WTC11 (cell line): ENCODE results near the gene LGALS8. TPM values are rescaled to one million over a fixed set of nuclear protein-coding genes. Genes with fewer than 3 reads are reported as not detected.

Experiments
- ATAC-seq: fragments of 200-7000 bp; cut with Tn5 transposase; 2 replicates; pipeline ENCODE4 v1.10.0; 2021; ENCODE audit warnings: mild to moderate bottlenecking, moderate library complexity
- CTCF ChIA-PET: fragments of 300-600 bp; sonication (Branson Sonifier 250); formaldehyde crosslinking; loops from one replicate; lab custom pipeline; 2021; ENCODE audit warnings: antibody characterized with exemption; lab: Charles Lee
- POLR2A ChIA-PET: fragments of 350-600 bp; sonication (Branson Sonifier 250); formaldehyde crosslinking; loops from one replicate; lab custom pipeline; 2021; ENCODE audit warnings: antibody characterized with exemption; lab: Charles Lee
- DNase-seq: peaks from one replicate; pipeline ENCODE4 v3.0.0; 2021; ENCODE audit warnings: low spot score
- H3K27ac Mint-ChIP-seq: 2 replicates; pipeline ENCODE4 v1.8.0; 2021; ENCODE audit warnings: mixed read lengths
- H3K27me3 Mint-ChIP-seq: 2 replicates; pipeline ENCODE4 v1.8.0; 2021; ENCODE audit warnings: low read depth, mild to moderate bottlenecking, moderate library complexity, mixed read lengths
- H3K36me3 Mint-ChIP-seq: 2 replicates; pipeline ENCODE4 v1.8.0; 2021; ENCODE audit warnings: mixed read lengths
- H3K4me1 Mint-ChIP-seq: 2 replicates; pipeline ENCODE4 v1.8.0; 2022; ENCODE audit warnings: mixed read lengths
- H3K4me3 Mint-ChIP-seq: 2 replicates; pipeline ENCODE4 v1.8.0; 2021; ENCODE audit warnings: mild to moderate bottlenecking, moderate library complexity, mixed read lengths
- H3K9me3 Mint-ChIP-seq: 2 replicates; pipeline ENCODE4 v1.8.0; 2021; ENCODE audit warnings: mixed read lengths
- ETV6 ChIP-seq: sonication (generic); formaldehyde crosslinking; IDR thresholded peaks from 2 replicates; pipeline ENCODE4 v1.8.1; 2022; ENCODE audit warnings: mild to moderate bottlenecking, missing genetic modification reagents
- GRHL2 ChIP-seq: fragments of 250-450 bp; sonication (Bioruptor Pico); IDR thresholded peaks from 2 replicates; pipeline ENCODE4 v1.8.0; 2022; ENCODE audit warnings: mild to moderate bottlenecking, moderate library complexity; ENCODE audit not compliant: insufficient replicate concordance, severe bottlenecking
- MXD4 ChIP-seq: fragments of 250-450 bp; sonication (Bioruptor Pico); IDR thresholded peaks from 2 replicates; pipeline ENCODE4 v1.8.0; 2021; ENCODE audit warnings: mild to moderate bottlenecking, moderate library complexity, borderline replicate concordance
- OVOL2 ChIP-seq: fragments of 250-450 bp; sonication (Bioruptor Pico); IDR thresholded peaks from 2 replicates; pipeline ENCODE4 v1.9.0; 2021; ENCODE audit warnings: mild to moderate bottlenecking, borderline replicate concordance
- ZNF232 ChIP-seq: sonication (generic); formaldehyde crosslinking; IDR thresholded peaks from 2 replicates; pipeline ENCODE4 v1.8.0; 2022; ENCODE audit warnings: mild to moderate bottlenecking, missing genetic modification reagents
- ZNF671 ChIP-seq: fragments of 250-450 bp; sonication (Bioruptor Pico); IDR thresholded peaks from 2 replicates; pipeline ENCODE4 v1.8.0; 2021; ENCODE audit warnings: mild to moderate bottlenecking
- total RNA-seq: library from RNA; stranded (reverse); gene quantifications from 3 replicates; pipeline ENCODE4 v1.2.3, GENCODE V29; 2021
- TF ChIP-seq, protein P1 (sequence below): sonication (generic); formaldehyde crosslinking; IDR thresholded peaks from 2 replicates; pipeline ENCODE4 v1.8.1; 2022; ENCODE audit warnings: mild to moderate bottlenecking, moderate library complexity, missing genetic modification reagents
- TF ChIP-seq, protein P2 (sequence below): sonication (generic); formaldehyde crosslinking; IDR thresholded peaks from 2 replicates; pipeline ENCODE4 v1.8.0; 2022; ENCODE audit warnings: mild to moderate bottlenecking, missing genetic modification reagents
- TF ChIP-seq, protein P3 (sequence below): sonication (generic); formaldehyde crosslinking; IDR thresholded peaks from 2 replicates; pipeline ENCODE4 v1.8.1; 2023; ENCODE audit warnings: mild to moderate bottlenecking, missing genetic modification reagents, moderate library complexity
- TF ChIP-seq, protein P4 (sequence below): sonication (generic); formaldehyde crosslinking; IDR thresholded peaks from 2 replicates; pipeline ENCODE4 v1.8.1; 2023; ENCODE audit warnings: mild to moderate bottlenecking, missing genetic modification reagents
- TF ChIP-seq, protein P5 (sequence below): sonication (generic); formaldehyde crosslinking; IDR thresholded peaks from 2 replicates; pipeline ENCODE4 v1.8.0; 2023; ENCODE audit warnings: missing genetic modification reagents, mild to moderate bottlenecking, borderline replicate concordance
- TF ChIP-seq, protein P6 (sequence below): sonication (generic); formaldehyde crosslinking; IDR thresholded peaks from 2 replicates; pipeline ENCODE4 v1.8.1; 2023; ENCODE audit warnings: mild to moderate bottlenecking, missing genetic modification reagents, borderline replicate concordance
- TF ChIP-seq, protein P7 (sequence below): sonication (generic); formaldehyde crosslinking; IDR thresholded peaks from 2 replicates; pipeline ENCODE4 v1.8.1; 2023; ENCODE audit warnings: mild to moderate bottlenecking, missing genetic modification reagents, moderate library complexity
- TF ChIP-seq, protein P8 (sequence below): sonication (generic); formaldehyde crosslinking; IDR thresholded peaks from 2 replicates; pipeline ENCODE4 v1.8.1; 2023; ENCODE audit warnings: mild to moderate bottlenecking, missing genetic modification reagents
- TF ChIP-seq, protein P9 (sequence below): sonication (generic); formaldehyde crosslinking; IDR thresholded peaks from 2 replicates; pipeline ENCODE4 v1.8.0; 2023; ENCODE audit warnings: missing genetic modification reagents

LGALS8 gene
- total RNA-seq, 1 experiment from 2014 or later, result 8.6 TPM

DNA sequence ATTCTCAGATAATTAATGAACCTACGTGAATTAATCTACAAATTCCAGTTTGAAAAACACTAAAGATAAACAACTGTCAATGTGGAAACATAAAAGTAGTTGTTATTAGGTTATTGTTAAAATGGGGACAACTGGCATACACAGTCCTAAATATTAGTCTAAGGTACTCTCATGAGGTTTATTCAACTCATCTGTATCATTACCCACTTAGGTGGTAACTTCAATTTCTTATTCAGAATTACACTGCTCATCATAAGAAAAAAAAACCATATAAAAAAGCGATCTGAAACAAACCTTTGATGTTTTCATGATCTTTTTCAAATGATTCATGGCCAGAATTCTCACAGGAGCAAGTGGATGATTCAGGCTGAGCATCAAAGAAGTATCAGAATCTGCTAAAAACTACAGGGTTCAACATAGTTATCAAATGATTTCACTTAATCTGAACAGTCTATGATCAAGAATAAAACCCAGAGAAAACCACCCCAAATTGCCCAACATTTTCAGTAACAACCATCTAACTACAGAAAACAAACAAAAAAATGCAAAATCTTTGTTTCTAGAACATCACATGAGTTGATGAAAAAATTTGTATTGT, 66.9 kb downstream of the LGALS8 start:
- Mint-ChIP-seq H3K4me1 (no peaks in the 10 kb centered on the region), H3K9me3 (no peaks in the 10 kb centered on the region), H3K27ac (no peak overlapping the region), H3K36me3 (peaks cover 59% of the 10 kb centered on the region), H3K4me3 (no peak overlapping the region), H3K27me3 (no peaks in the 10 kb centered on the region)
- ATAC-seq, result no peak
- TF ChIP-seq, protein P1, sequence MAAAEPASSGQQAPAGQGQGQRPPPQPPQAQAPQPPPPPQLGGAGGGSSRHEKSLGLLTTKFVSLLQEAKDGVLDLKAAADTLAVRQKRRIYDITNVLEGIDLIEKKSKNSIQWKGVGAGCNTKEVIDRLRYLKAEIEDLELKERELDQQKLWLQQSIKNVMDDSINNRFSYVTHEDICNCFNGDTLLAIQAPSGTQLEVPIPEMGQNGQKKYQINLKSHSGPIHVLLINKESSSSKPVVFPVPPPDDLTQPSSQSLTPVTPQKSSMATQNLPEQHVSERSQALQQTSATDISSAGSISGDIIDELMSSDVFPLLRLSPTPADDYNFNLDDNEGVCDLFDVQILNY (CRISPR knock-in tag), result no peak
- TF ChIP-seq, protein P2, sequence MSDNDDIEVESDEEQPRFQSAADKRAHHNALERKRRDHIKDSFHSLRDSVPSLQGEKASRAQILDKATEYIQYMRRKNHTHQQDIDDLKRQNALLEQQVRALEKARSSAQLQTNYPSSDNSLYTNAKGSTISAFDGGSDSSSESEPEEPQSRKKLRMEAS (CRISPR knock-in tag), result no peak
- TF ChIP-seq ZNF671 (CRISPR knock-in tag) (no peak), ZNF232 (CRISPR knock-in tag) (no peak), ETV6 (CRISPR knock-in tag) (no peak), GRHL2 (CRISPR knock-in tag) (no peak), OVOL2 (CRISPR knock-in tag) (no peak), MXD4 (CRISPR knock-in tag) (no peak)
- TF ChIP-seq, protein P3, sequence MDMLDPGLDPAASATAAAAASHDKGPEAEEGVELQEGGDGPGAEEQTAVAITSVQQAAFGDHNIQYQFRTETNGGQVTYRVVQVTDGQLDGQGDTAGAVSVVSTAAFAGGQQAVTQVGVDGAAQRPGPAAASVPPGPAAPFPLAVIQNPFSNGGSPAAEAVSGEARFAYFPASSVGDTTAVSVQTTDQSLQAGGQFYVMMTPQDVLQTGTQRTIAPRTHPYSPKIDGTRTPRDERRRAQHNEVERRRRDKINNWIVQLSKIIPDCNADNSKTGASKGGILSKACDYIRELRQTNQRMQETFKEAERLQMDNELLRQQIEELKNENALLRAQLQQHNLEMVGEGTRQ (CRISPR knock-in tag), result no peak
- TF ChIP-seq, protein P4, sequence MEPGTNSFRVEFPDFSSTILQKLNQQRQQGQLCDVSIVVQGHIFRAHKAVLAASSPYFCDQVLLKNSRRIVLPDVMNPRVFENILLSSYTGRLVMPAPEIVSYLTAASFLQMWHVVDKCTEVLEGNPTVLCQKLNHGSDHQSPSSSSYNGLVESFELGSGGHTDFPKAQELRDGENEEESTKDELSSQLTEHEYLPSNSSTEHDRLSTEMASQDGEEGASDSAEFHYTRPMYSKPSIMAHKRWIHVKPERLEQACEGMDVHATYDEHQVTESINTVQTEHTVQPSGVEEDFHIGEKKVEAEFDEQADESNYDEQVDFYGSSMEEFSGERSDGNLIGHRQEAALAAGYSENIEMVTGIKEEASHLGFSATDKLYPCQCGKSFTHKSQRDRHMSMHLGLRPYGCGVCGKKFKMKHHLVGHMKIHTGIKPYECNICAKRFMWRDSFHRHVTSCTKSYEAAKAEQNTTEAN (CRISPR knock-in tag), result no peak
- TF ChIP-seq, protein P5, sequence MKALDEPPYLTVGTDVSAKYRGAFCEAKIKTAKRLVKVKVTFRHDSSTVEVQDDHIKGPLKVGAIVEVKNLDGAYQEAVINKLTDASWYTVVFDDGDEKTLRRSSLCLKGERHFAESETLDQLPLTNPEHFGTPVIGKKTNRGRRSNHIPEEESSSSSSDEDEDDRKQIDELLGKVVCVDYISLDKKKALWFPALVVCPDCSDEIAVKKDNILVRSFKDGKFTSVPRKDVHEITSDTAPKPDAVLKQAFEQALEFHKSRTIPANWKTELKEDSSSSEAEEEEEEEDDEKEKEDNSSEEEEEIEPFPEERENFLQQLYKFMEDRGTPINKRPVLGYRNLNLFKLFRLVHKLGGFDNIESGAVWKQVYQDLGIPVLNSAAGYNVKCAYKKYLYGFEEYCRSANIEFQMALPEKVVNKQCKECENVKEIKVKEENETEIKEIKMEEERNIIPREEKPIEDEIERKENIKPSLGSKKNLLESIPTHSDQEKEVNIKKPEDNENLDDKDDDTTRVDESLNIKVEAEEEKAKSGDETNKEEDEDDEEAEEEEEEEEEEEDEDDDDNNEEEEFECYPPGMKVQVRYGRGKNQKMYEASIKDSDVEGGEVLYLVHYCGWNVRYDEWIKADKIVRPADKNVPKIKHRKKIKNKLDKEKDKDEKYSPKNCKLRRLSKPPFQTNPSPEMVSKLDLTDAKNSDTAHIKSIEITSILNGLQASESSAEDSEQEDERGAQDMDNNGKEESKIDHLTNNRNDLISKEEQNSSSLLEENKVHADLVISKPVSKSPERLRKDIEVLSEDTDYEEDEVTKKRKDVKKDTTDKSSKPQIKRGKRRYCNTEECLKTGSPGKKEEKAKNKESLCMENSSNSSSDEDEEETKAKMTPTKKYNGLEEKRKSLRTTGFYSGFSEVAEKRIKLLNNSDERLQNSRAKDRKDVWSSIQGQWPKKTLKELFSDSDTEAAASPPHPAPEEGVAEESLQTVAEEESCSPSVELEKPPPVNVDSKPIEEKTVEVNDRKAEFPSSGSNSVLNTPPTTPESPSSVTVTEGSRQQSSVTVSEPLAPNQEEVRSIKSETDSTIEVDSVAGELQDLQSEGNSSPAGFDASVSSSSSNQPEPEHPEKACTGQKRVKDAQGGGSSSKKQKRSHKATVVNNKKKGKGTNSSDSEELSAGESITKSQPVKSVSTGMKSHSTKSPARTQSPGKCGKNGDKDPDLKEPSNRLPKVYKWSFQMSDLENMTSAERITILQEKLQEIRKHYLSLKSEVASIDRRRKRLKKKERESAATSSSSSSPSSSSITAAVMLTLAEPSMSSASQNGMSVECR (CRISPR knock-in tag), result no peak
- TF ChIP-seq, protein P6, sequence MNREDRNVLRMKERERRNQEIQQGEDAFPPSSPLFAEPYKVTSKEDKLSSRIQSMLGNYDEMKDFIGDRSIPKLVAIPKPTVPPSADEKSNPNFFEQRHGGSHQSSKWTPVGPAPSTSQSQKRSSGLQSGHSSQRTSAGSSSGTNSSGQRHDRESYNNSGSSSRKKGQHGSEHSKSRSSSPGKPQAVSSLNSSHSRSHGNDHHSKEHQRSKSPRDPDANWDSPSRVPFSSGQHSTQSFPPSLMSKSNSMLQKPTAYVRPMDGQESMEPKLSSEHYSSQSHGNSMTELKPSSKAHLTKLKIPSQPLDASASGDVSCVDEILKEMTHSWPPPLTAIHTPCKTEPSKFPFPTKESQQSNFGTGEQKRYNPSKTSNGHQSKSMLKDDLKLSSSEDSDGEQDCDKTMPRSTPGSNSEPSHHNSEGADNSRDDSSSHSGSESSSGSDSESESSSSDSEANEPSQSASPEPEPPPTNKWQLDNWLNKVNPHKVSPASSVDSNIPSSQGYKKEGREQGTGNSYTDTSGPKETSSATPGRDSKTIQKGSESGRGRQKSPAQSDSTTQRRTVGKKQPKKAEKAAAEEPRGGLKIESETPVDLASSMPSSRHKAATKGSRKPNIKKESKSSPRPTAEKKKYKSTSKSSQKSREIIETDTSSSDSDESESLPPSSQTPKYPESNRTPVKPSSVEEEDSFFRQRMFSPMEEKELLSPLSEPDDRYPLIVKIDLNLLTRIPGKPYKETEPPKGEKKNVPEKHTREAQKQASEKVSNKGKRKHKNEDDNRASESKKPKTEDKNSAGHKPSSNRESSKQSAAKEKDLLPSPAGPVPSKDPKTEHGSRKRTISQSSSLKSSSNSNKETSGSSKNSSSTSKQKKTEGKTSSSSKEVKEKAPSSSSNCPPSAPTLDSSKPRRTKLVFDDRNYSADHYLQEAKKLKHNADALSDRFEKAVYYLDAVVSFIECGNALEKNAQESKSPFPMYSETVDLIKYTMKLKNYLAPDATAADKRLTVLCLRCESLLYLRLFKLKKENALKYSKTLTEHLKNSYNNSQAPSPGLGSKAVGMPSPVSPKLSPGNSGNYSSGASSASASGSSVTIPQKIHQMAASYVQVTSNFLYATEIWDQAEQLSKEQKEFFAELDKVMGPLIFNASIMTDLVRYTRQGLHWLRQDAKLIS (CRISPR knock-in tag), result no peak
- TF ChIP-seq, protein P7, sequence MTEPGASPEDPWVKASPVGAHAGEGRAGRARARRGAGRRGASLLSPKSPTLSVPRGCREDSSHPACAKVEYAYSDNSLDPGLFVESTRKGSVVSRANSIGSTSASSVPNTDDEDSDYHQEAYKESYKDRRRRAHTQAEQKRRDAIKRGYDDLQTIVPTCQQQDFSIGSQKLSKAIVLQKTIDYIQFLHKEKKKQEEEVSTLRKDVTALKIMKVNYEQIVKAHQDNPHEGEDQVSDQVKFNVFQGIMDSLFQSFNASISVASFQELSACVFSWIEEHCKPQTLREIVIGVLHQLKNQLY (CRISPR knock-in tag), result no peak
- TF ChIP-seq, protein P8, sequence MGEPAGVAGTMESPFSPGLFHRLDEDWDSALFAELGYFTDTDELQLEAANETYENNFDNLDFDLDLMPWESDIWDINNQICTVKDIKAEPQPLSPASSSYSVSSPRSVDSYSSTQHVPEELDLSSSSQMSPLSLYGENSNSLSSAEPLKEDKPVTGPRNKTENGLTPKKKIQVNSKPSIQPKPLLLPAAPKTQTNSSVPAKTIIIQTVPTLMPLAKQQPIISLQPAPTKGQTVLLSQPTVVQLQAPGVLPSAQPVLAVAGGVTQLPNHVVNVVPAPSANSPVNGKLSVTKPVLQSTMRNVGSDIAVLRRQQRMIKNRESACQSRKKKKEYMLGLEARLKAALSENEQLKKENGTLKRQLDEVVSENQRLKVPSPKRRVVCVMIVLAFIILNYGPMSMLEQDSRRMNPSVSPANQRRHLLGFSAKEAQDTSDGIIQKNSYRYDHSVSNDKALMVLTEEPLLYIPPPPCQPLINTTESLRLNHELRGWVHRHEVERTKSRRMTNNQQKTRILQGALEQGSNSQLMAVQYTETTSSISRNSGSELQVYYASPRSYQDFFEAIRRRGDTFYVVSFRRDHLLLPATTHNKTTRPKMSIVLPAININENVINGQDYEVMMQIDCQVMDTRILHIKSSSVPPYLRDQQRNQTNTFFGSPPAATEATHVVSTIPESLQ, result no peak
- TF ChIP-seq, protein P9, sequence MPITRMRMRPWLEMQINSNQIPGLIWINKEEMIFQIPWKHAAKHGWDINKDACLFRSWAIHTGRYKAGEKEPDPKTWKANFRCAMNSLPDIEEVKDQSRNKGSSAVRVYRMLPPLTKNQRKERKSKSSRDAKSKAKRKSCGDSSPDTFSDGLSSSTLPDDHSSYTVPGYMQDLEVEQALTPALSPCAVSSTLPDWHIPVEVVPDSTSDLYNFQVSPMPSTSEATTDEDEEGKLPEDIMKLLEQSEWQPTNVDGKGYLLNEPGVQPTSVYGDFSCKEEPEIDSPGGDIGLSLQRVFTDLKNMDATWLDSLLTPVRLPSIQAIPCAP (CRISPR knock-in tag), result no peak
- CTCF ChIA-PET, result no interaction called here
- no peak for DNase-seq
- POLR2A ChIA-PET, result no interaction called here
